ENCODE data around the gene NHLRC4. TPM values are rescaled to one million over a fixed set of nuclear protein-coding genes. Genes with fewer than 3 reads are reported as not detected.

Gene NHLRC4
- total and polyA plus RNA-seq, 2 of the 13 experiments (the other 11 are each of a cell fraction or from before 2014, with no cell fraction given): 0.40 to 0.59 TPM

DNA sequence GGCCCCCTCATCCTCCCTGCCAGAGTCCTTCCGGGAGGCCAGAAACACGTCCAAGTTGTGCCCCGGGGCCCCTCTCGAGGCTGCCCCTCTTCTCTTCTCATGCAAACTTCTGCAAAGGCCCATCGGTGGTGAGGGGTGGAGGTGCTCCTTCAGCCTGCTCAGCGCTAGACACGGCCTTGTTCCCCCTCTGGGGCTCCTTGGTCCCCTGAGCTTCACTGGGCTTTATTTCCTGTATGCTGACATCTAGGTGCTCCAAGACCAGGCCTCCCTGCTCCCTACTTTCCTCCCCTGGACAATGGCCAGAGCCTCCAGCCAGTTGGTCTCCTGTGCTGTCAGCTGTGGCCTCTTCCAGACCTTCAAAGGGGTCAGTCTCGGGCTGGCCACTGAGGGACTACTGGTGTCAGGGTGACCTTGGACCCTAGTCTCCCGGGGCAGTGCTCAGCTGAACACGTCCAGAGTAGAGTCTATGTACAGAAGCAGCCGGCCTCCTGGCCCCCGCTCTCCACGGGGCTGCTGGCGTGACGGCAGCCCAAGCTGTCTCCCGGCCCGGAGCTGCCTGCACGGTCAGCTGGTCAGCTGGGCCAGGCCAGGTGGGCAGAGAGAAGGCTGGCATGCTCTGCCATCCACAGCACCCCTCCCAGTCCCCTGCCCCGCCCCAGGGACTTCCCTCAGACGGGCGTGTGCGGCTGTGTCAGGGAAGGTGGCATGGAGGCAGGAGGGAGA lies 8.3 kb upstream of the NHLRC4 start (continued):
- peak; percentile 91 for TF ChIP-seq PHF21A (CRISPR knock-in tag; IDR thresholded peaks at IDR 0.05)
- peak; percentile 6 for TF ChIP-seq AGO1 (IDR thresholded peaks at IDR 0.05; ENCODE audit: low read depth, low read length, poor library complexity, severe bottlenecking)
- no peak for TF ChIP-seq RAD51 (IDR thresholded peaks at IDR 0.05; ENCODE audit: borderline replicate concordance)
- no peak for TF ChIP-seq KLF9 (CRISPR knock-in tag; IDR thresholded peaks at IDR 0.05; ENCODE audit: low read depth)
- no peak for TF ChIP-seq KLF11 (CRISPR knock-in tag; IDR thresholded peaks at IDR 0.05)
- no peak for TF ChIP-seq TAF1 (CRISPR knock-in tag; IDR thresholded peaks at IDR 0.05)
- no peak for TF ChIP-seq IKZF1 (IDR thresholded peaks at IDR 0.05)
- TF ChIP-seq, protein P1, sequence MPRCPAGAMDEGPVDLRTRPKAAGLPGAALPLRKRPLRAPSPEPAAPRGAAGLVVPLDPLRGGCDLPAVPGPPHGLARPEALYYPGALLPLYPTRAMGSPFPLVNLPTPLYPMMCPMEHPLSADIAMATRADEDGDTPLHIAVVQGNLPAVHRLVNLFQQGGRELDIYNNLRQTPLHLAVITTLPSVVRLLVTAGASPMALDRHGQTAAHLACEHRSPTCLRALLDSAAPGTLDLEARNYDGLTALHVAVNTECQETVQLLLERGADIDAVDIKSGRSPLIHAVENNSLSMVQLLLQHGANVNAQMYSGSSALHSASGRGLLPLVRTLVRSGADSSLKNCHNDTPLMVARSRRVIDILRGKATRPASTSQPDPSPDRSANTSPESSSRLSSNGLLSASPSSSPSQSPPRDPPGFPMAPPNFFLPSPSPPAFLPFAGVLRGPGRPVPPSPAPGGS (CRISPR knock-in tag; IDR thresholded peaks at IDR 0.05): 0 out of 2 replicates have a peak, but pooled peaks have one; percentile 63
- no peak for TF ChIP-seq ZNF781 (CRISPR knock-in tag; IDR thresholded peaks at IDR 0.05; ENCODE audit: borderline replicate concordance, not compliant biosample characterization)
- peak; percentile 87 for TF ChIP-seq SKI (IDR thresholded peaks at IDR 0.05; ENCODE audit: partially characterized antibody)
- TF ChIP-seq HNF4G (IDR thresholded peaks at IDR 0.05; ENCODE audit: borderline replicate concordance, low read depth, low read length): peak; percentile 86
- peak; percentile 97 for TF ChIP-seq HNF4G (CRISPR knock-in tag; IDR thresholded peaks at IDR 0.05; ENCODE audit: borderline replicate concordance, low read depth)
- peak; percentile 50; the same call in 1 of the 2 replicates for TF ChIP-seq MZF1 (CRISPR knock-in tag; IDR thresholded peaks at IDR 0.05; ENCODE audit: borderline replicate concordance)
- no peak; the same call in 1 of the 2 replicates for TF ChIP-seq MTF2 (CRISPR knock-in tag; IDR thresholded peaks at IDR 0.05; ENCODE audit: borderline replicate concordance)
- TF ChIP-seq, protein P2, sequence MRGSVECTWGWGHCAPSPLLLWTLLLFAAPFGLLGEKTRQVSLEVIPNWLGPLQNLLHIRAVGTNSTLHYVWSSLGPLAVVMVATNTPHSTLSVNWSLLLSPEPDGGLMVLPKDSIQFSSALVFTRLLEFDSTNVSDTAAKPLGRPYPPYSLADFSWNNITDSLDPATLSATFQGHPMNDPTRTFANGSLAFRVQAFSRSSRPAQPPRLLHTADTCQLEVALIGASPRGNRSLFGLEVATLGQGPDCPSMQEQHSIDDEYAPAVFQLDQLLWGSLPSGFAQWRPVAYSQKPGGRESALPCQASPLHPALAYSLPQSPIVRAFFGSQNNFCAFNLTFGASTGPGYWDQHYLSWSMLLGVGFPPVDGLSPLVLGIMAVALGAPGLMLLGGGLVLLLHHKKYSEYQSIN (CRISPR knock-in tag; IDR thresholded peaks at IDR 0.05; ENCODE audit: borderline replicate concordance): no peak
- TF ChIP-seq, protein P3, sequence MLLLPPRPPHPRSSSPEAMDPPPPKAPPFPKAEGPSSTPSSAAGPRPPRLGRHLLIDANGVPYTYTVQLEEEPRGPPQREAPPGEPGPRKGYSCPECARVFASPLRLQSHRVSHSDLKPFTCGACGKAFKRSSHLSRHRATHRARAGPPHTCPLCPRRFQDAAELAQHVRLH (CRISPR knock-in tag; IDR thresholded peaks at IDR 0.05; ENCODE audit: borderline replicate concordance, low read depth): peak; percentile 72; the same call in 1 of the 2 replicates
- TF ChIP-seq HES4 (CRISPR knock-in tag; IDR thresholded peaks at IDR 0.05; ENCODE audit: borderline replicate concordance): peak; percentile 64; the same call in 1 of the 2 replicates
- peak; percentile 56; the same call in 1 of the 2 replicates for TF ChIP-seq ZNF205 (CRISPR knock-in tag; IDR thresholded peaks at IDR 0.05)
- no peak for TF ChIP-seq SATB2 (CRISPR knock-in tag; IDR thresholded peaks at IDR 0.05)
- no peak for TF ChIP-seq ZNF749 (CRISPR knock-in tag; IDR thresholded peaks at IDR 0.05; ENCODE audit: borderline replicate concordance)
